Measurements from ENCODE around the gene GNAI3.

GRCh38 chr1:109639841-109640184 lies 91.4 kb downstream of the GNAI3 start:
- TF ChIP-seq CTCF (IDR thresholded peaks at IDR 0.05) (no peak), POLR2A (IDR thresholded peaks at IDR 0.05) (no peak)

All from vagina (tissue), 2 donors.